GM23338 (cell line): ENCODE results near the gene TOX2. TPM values are rescaled to one million over a fixed set of nuclear protein-coding genes. Genes with fewer than 3 reads are reported as not detected.

Experiments
- ATAC-seq: fragments of 200-7000 bp; cut with Tn5 transposase; 3 replicates; pipeline ENCODE4 v1.9.1; 2020
- DNase-seq: peaks from one replicate; pipeline ENCODE4 v3.0.0-alpha.2; 2015; ENCODE audit warnings: low spot score
- H2AFZ ChIP-seq: fragments of 200-600 bp; sonication (generic); 2 replicates; pipeline ENCODE4 v1.8.0; 2016; ENCODE audit warnings: antibody characterized with exemption, mild to moderate bottlenecking, moderate library complexity
- H3F3A ChIP-seq: fragments of 200-600 bp; sonication (generic); replicated peaks from 2 replicates; pipeline ENCODE4 v1.8.0; 2017; ENCODE audit warnings: antibody characterized with exemption, mixed run types, low read depth
- H3K27ac ChIP-seq: fragments of 200-600 bp; sonication (generic); 2 replicates; pipeline ENCODE4 v1.6.1; 2016; ENCODE audit warnings: low read depth
- H3K27me3 ChIP-seq: fragments of 200-600 bp; sonication (generic); 2 replicates; pipeline ENCODE4 v1.8.0; 2016; ENCODE audit warnings: mild to moderate bottlenecking, mixed run types, moderate library complexity; ENCODE audit not compliant: insufficient read depth
- H3K36me3 ChIP-seq: fragments of 200-600 bp; sonication (generic); 2 replicates; pipeline ENCODE4 v1.8.0; 2016; ENCODE audit warnings: mild to moderate bottlenecking; ENCODE audit not compliant: insufficient read depth
- H3K4me1 ChIP-seq: fragments of 200-600 bp; sonication (generic); 2 replicates; pipeline ENCODE4 v1.8.0; 2016; ENCODE audit warnings: mild to moderate bottlenecking, moderate library complexity; ENCODE audit not compliant: insufficient read depth
- H3K4me2 ChIP-seq: fragments of 200-600 bp; sonication (generic); 2 replicates; pipeline ENCODE4 v1.7.1; 2017; ENCODE audit warnings: mixed run types
- H3K4me3 ChIP-seq: fragments of 200-600 bp; sonication (generic); 2 replicates; pipeline ENCODE4 v1.6.1; 2016; ENCODE audit warnings: mixed run types
- H3K79me2 ChIP-seq: fragments of 200-600 bp; sonication (generic); replicated peaks from 2 replicates; pipeline ENCODE4 v1.8.0; 2017; ENCODE audit warnings: mild to moderate bottlenecking; ENCODE audit not compliant: insufficient read depth
- H3K9me2 ChIP-seq: fragments of 200-600 bp; sonication (generic); 2 replicates; pipeline ENCODE4 v1.8.0; 2017; ENCODE audit not compliant: insufficient read depth
- H4K20me1 ChIP-seq: fragments of 200-600 bp; sonication (generic); replicated peaks from 2 replicates; pipeline ENCODE4 v1.8.0; 2017; ENCODE audit warnings: mild to moderate bottlenecking; ENCODE audit not compliant: insufficient read depth
- H3K27ac Mint-ChIP-seq: 2 replicates; pipeline ENCODE4 v1.8.0; 2020; ENCODE audit warnings: inconsistent platforms, mild to moderate bottlenecking, moderate library complexity, mixed read lengths
- H3K27me3 Mint-ChIP-seq: 3 replicates; pipeline ENCODE4 v1.8.0; 2022; ENCODE audit warnings: low read depth, mild to moderate bottlenecking, moderate library complexity, mixed read lengths, inconsistent platforms; ENCODE audit not compliant: insufficient read depth, poor library complexity
- H3K36me3 Mint-ChIP-seq: 3 replicates; pipeline ENCODE4 v1.8.0; 2021; ENCODE audit warnings: low read depth, mild to moderate bottlenecking, inconsistent platforms, moderate library complexity, mixed read lengths
- H3K4me1 Mint-ChIP-seq: 3 replicates; pipeline ENCODE4 v1.8.0; 2020; ENCODE audit warnings: mild to moderate bottlenecking, inconsistent platforms, mixed read lengths
- H3K4me3 Mint-ChIP-seq: 3 replicates; pipeline ENCODE4 v1.8.0; 2021; ENCODE audit warnings: moderate library complexity, mild to moderate bottlenecking, inconsistent platforms, mixed read lengths
- H3K9me3 Mint-ChIP-seq: 3 replicates; pipeline ENCODE4 v1.8.0; 2020; ENCODE audit warnings: moderate library complexity, mild to moderate bottlenecking, inconsistent platforms, mixed read lengths
- EZH2phosphoT487 ChIP-seq: fragments of 200-600 bp; sonication (generic); IDR thresholded peaks from one replicate; pipeline ENCODE4 v1.8.1; 2018; ENCODE audit warnings: antibody characterized with exemption; ENCODE audit not compliant: unreplicated experiment
- JUNB ChIP-seq: IDR thresholded peaks from one replicate; pipeline ENCODE4 v1.6.1; 2016; ENCODE audit warnings: antibody characterized with exemption; ENCODE audit not compliant: unreplicated experiment
- NANOG ChIP-seq: IDR thresholded peaks from 2 replicates; pipeline ENCODE4 v1.6.1; 2016; ENCODE audit warnings: antibody characterized with exemption, borderline replicate concordance
- POLR2AphosphoS5 ChIP-seq: IDR thresholded peaks from 2 replicates; pipeline ENCODE4 v1.6.1; 2016; ENCODE audit warnings: antibody characterized with exemption, low read depth
- STAT1 ChIP-seq: IDR thresholded peaks from one replicate; pipeline ENCODE4 v1.6.1; 2016; ENCODE audit warnings: antibody characterized with exemption; ENCODE audit not compliant: unreplicated experiment
- ZNF331 ChIP-seq: fragments of 250-450 bp; sonication (Bioruptor Pico); IDR thresholded peaks from 2 replicates; pipeline ENCODE4 v1.5.0; 2020; ENCODE audit warnings: low read depth, mild to moderate bottlenecking, moderate library complexity
- polyA plus RNA-seq: library from polyadenylated mRNA; unstranded; fragments of >200 nt; fragmentation: Nextera tagmentation; extraction: Ambion mirVana; gene quantifications from 2 replicates; pipeline ENCODE4 v1.2.1, GENCODE V29; 2016
- total RNA-seq: library from RNA; depleted of rRNA; stranded (reverse); fragments of >200 nt; shearing (Covaris generic); gene quantifications from 2 replicates; pipeline ENCODE4 v1.2.3, GENCODE V29; 2014
- TF ChIP-seq, protein P1 (sequence below), 2 experiments: fragments of 200-600 bp in 1 of 2; sonication (generic) in 1 of 2; conservative IDR thresholded peaks; 2 replicates each; pipeline versions ENCODE4 v1.5.1 to v1.6.1; 2016 to 2017; ENCODE audit warnings: antibody characterized with exemption in 2 of 2, low read depth in 2 of 2, mild to moderate bottlenecking in 2 of 2, moderate library complexity in 1 of 2
- TF ChIP-seq, protein P2 (sequence below): fragments of 250-450 bp; sonication (Bioruptor Pico); IDR thresholded peaks from 2 replicates; pipeline ENCODE4 v1.5.0; 2020; ENCODE audit warnings: mild to moderate bottlenecking, moderate library complexity
- TF ChIP-seq, protein P3 (sequence below): IDR thresholded peaks from one replicate; pipeline ENCODE4 v1.6.1; 2018; ENCODE audit warnings: antibody characterized with exemption; ENCODE audit not compliant: unreplicated experiment

Gene TOX2
- total and polyA plus RNA-seq, 2 experiments from 2014 or later: 1.4 to 1.5 TPM

DNA sequence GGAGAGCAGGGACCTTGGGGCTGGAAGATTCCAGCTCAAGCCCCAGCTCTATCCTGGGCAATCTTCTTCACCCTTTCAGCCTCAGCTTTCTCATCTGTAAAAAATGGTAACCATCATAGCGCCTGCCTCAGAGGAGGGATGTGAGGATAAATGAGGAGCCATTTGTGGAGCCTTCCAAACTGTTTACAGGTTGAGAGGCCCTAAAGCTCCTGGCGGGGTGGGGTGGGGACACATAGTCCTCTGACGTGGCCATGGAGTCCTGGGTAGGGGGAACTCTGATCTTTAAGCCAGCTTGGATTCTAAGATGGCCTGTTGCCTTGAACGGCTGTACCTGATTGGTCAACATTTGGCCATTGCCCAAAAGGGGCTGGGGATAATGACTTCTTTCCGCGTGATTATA, 111.1 kb downstream of the TOX2 start:
- no peaks in the 10 kb centered on the region for H3K36me3 ChIP-seq
- peaks cover 15% of the 10 kb centered on the region for H3K27me3 Mint-ChIP-seq
- no peaks in the 10 kb centered on the region; the same call in 2 of the 3 replicates for H3K36me3 Mint-ChIP-seq
- TF ChIP-seq, protein P1, sequence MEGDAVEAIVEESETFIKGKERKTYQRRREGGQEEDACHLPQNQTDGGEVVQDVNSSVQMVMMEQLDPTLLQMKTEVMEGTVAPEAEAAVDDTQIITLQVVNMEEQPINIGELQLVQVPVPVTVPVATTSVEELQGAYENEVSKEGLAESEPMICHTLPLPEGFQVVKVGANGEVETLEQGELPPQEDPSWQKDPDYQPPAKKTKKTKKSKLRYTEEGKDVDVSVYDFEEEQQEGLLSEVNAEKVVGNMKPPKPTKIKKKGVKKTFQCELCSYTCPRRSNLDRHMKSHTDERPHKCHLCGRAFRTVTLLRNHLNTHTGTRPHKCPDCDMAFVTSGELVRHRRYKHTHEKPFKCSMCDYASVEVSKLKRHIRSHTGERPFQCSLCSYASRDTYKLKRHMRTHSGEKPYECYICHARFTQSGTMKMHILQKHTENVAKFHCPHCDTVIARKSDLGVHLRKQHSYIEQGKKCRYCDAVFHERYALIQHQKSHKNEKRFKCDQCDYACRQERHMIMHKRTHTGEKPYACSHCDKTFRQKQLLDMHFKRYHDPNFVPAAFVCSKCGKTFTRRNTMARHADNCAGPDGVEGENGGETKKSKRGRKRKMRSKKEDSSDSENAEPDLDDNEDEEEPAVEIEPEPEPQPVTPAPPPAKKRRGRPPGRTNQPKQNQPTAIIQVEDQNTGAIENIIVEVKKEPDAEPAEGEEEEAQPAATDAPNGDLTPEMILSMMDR (conservative IDR thresholded peaks at IDR 0.05; ENCODE audit: low read depth in 2 of 2): no peak
- TF ChIP-seq, protein P2, sequence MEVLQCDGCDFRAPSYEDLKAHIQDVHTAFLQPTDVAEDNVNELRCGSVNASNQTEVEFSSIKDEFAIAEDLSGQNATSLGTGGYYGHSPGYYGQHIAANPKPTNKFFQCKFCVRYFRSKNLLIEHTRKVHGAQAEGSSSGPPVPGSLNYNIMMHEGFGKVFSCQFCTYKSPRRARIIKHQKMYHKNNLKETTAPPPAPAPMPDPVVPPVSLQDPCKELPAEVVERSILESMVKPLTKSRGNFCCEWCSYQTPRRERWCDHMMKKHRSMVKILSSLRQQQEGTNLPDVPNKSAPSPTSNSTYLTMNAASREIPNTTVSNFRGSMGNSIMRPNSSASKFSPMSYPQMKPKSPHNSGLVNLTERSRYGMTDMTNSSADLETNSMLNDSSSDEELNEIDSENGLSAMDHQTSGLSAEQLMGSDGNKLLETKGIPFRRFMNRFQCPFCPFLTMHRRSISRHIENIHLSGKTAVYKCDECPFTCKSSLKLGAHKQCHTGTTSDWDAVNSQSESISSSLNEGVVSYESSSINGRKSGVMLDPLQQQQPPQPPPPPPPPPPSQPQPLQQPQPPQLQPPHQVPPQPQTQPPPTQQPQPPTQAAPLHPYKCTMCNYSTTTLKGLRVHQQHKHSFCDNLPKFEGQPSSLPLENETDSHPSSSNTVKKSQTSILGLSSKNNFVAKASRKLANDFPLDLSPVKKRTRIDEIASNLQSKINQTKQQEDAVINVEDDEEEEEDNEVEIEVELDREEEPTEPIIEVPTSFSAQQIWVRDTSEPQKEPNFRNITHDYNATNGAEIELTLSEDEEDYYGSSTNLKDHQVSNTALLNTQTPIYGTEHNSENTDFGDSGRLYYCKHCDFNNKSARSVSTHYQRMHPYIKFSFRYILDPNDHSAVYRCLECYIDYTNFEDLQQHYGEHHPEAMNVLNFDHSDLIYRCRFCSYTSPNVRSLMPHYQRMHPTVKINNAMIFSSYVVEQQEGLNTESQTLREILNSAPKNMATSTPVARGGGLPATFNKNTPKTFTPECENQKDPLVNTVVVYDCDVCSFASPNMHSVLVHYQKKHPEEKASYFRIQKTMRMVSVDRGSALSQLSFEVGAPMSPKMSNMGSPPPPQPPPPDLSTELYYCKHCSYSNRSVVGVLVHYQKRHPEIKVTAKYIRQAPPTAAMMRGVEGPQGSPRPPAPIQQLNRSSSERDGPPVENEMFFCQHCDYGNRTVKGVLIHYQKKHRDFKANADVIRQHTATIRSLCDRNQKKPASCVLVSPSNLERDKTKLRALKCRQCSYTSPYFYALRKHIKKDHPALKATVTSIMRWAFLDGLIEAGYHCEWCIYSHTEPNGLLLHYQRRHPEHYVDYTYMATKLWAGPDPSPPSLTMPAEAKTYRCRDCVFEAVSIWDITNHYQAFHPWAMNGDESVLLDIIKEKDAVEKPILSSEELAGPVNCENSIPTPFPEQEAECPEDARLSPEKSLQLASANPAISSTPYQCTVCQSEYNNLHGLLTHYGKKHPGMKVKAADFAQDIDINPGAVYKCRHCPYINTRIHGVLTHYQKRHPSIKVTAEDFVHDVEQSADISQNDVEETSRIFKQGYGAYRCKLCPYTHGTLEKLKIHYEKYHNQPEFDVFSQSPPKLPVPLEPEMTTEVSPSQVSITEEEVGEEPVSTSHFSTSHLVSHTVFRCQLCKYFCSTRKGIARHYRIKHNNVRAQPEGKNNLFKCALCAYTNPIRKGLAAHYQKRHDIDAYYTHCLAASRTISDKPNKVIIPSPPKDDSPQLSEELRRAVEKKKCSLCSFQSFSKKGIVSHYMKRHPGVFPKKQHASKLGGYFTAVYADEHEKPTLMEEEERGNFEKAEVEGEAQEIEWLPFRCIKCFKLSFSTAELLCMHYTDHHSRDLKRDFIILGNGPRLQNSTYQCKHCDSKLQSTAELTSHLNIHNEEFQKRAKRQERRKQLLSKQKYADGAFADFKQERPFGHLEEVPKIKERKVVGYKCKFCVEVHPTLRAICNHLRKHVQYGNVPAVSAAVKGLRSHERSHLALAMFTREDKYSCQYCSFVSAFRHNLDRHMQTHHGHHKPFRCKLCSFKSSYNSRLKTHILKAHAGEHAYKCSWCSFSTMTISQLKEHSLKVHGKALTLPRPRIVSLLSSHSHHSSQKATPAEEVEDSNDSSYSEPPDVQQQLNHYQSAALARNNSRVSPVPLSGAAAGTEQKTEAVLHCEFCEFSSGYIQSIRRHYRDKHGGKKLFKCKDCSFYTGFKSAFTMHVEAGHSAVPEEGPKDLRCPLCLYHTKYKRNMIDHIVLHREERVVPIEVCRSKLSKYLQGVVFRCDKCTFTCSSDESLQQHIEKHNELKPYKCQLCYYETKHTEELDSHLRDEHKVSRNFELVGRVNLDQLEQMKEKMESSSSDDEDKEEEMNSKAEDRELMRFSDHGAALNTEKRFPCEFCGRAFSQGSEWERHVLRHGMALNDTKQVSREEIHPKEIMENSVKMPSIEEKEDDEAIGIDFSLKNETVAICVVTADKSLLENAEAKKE (CRISPR knock-in tag): no peak
- TF ChIP-seq, protein P3, sequence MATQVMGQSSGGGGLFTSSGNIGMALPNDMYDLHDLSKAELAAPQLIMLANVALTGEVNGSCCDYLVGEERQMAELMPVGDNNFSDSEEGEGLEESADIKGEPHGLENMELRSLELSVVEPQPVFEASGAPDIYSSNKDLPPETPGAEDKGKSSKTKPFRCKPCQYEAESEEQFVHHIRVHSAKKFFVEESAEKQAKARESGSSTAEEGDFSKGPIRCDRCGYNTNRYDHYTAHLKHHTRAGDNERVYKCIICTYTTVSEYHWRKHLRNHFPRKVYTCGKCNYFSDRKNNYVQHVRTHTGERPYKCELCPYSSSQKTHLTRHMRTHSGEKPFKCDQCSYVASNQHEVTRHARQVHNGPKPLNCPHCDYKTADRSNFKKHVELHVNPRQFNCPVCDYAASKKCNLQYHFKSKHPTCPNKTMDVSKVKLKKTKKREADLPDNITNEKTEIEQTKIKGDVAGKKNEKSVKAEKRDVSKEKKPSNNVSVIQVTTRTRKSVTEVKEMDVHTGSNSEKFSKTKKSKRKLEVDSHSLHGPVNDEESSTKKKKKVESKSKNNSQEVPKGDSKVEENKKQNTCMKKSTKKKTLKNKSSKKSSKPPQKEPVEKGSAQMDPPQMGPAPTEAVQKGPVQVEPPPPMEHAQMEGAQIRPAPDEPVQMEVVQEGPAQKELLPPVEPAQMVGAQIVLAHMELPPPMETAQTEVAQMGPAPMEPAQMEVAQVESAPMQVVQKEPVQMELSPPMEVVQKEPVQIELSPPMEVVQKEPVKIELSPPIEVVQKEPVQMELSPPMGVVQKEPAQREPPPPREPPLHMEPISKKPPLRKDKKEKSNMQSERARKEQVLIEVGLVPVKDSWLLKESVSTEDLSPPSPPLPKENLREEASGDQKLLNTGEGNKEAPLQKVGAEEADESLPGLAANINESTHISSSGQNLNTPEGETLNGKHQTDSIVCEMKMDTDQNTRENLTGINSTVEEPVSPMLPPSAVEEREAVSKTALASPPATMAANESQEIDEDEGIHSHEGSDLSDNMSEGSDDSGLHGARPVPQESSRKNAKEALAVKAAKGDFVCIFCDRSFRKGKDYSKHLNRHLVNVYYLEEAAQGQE: no peak
- no peak for TF ChIP-seq JUNB
- TF ChIP-seq NANOG: no peak
- TF ChIP-seq STAT1: no peak
- TF ChIP-seq ZNF331 (CRISPR knock-in tag): no peak
- no peak for TF ChIP-seq POLR2AphosphoS5
- no peak for TF ChIP-seq EZH2phosphoT487
- H3K27ac ChIP-seq: no peak overlapping the region
- DNase-seq (no peak), ATAC-seq (no peak)
- no peaks in the 10 kb centered on the region for H3K27me3 ChIP-seq
- H3F3A ChIP-seq: no peaks in the 10 kb centered on the region
- peaks cover 6% of the 10 kb centered on the region for H3K4me1 Mint-ChIP-seq
- H2AFZ ChIP-seq: no peak overlapping the region
- H3K4me3 Mint-ChIP-seq: no peak overlapping the region
- no peaks in the 10 kb centered on the region for H4K20me1 ChIP-seq
- H3K9me2 ChIP-seq: no peaks in the 10 kb centered on the region
- no peaks in the 10 kb centered on the region for H3K79me2 ChIP-seq
- no peaks in the 10 kb centered on the region for H3K4me1 ChIP-seq
- H3K9me3 Mint-ChIP-seq: no peaks in the 10 kb centered on the region
- H3K4me3 ChIP-seq: no peak overlapping the region
- no peak overlapping the region for H3K27ac Mint-ChIP-seq
- no peak overlapping the region for H3K4me2 ChIP-seq
